ENCODE results near the gene OR1E1. TPM values are rescaled to one million over a fixed set of nuclear protein-coding genes. Genes with fewer than 3 reads are reported as not detected.
"Not testable (repeated sequence)": the region's sequence is repeated elsewhere in the genome, so short reads cannot be mapped to it uniquely, and the experiment has no call there.

The OR1E1 gene, protein sequence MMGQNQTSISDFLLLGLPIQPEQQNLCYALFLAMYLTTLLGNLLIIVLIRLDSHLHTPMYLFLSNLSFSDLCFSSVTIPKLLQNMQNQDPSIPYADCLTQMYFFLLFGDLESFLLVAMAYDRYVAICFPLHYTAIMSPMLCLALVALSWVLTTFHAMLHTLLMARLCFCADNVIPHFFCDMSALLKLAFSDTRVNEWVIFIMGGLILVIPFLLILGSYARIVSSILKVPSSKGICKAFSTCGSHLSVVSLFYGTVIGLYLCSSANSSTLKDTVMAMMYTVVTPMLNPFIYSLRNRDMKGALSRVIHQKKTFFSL
- total RNA-seq, result not detected

- H3K27ac ChIP-seq, result no peak within 1 kb of the TSS
- DNase-seq (ENCODE audit: low spot score in 2 of 2), result no peak
- TF ChIP-seq POLR2AphosphoS5 (IDR thresholded peaks at IDR 0.05) (no peak), POLR2A (IDR thresholded peaks at IDR 0.05) (no peak)
- TF ChIP-seq, protein P1, sequence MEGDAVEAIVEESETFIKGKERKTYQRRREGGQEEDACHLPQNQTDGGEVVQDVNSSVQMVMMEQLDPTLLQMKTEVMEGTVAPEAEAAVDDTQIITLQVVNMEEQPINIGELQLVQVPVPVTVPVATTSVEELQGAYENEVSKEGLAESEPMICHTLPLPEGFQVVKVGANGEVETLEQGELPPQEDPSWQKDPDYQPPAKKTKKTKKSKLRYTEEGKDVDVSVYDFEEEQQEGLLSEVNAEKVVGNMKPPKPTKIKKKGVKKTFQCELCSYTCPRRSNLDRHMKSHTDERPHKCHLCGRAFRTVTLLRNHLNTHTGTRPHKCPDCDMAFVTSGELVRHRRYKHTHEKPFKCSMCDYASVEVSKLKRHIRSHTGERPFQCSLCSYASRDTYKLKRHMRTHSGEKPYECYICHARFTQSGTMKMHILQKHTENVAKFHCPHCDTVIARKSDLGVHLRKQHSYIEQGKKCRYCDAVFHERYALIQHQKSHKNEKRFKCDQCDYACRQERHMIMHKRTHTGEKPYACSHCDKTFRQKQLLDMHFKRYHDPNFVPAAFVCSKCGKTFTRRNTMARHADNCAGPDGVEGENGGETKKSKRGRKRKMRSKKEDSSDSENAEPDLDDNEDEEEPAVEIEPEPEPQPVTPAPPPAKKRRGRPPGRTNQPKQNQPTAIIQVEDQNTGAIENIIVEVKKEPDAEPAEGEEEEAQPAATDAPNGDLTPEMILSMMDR (IDR thresholded peaks at IDR 0.05), result no peak
- H3K9me3 ChIP-seq, result no peaks in the 10 kb centered on the region
- no peaks in the 10 kb centered on the region for H3K27me3 ChIP-seq
- intact Hi-C loops (cut with DNase I; ENCODE audit: low total_unique reads), result no loop called here
- H3K4me1 ChIP-seq, result no peaks in the 10 kb centered on the region
- no peaks in the 10 kb centered on the region for H3K36me3 ChIP-seq
- no peak within 1 kb of the TSS for H3K4me3 ChIP-seq
These were observed at the start of gene OR1E1 for GRCh38 chr17:3398310-3398709. Gene OR1E1 (minus strand): TSS chr17:3398410. CDS start chr17:3398410, 0 bp downstream.

GRCh38 chr17:3447625-3448024 is 49.4 kb upstream of the OR1E1 start:
- TF ChIP-seq POLR2A (IDR thresholded peaks at IDR 0.05) (no peak), POLR2AphosphoS5 (IDR thresholded peaks at IDR 0.05) (no peak)
- TF ChIP-seq, protein P1 (IDR thresholded peaks at IDR 0.05), result no peak
- DNase-seq (ENCODE audit: low spot score in 2 of 2), result no peak
- Histone ChIP-seq H3K36me3 (no peaks in the 10 kb centered on the region), H3K27me3 (no peaks in the 10 kb centered on the region), H3K9me3 (no peaks in the 10 kb centered on the region), H3K27ac (no peak overlapping the region), H3K4me3 (no peak overlapping the region), H3K4me1 (no peaks in the 10 kb centered on the region)
- intact Hi-C loops (cut with DNase I; ENCODE audit: low total_unique reads), result no loop called here

DNA sequence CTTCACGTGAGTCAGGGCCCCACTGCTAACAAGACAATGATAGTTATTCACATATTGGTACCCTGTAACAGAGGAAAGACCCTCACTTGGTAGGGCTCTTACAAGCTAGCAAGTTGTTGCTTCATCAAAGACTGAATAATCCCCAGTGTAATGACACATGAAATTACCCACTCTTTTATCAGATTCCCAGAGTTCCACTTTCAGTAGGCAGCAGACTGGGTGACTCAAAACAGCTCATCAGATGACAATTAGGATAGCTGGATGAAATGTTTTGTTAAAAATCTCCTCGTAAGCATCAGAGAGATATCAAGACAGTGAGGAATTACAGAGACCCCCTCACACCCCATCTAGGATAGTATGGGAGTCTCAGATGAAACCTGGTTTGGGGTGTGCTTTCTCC is 42.2 kb upstream of the OR1E1 start:
- H3K4me1 ChIP-seq, result no peaks in the 10 kb centered on the region
- no peaks in the 10 kb centered on the region for H3K27me3 ChIP-seq
- intact Hi-C loops (cut with DNase I; ENCODE audit: low total_unique reads), result no loop called here
- H3K9me3 ChIP-seq, result no peaks in the 10 kb centered on the region
- TF ChIP-seq, protein P1 (IDR thresholded peaks at IDR 0.05), result no peak
- TF ChIP-seq POLR2AphosphoS5 (IDR thresholded peaks at IDR 0.05), result no peak
- no peak for TF ChIP-seq POLR2A (IDR thresholded peaks at IDR 0.05)
- H3K36me3 ChIP-seq, result no peaks in the 10 kb centered on the region
- DNase-seq (ENCODE audit: low spot score in 2 of 2), result no peak
- H3K4me3 ChIP-seq, result no peak overlapping the region
- H3K27ac ChIP-seq, result no peak overlapping the region

DNA sequence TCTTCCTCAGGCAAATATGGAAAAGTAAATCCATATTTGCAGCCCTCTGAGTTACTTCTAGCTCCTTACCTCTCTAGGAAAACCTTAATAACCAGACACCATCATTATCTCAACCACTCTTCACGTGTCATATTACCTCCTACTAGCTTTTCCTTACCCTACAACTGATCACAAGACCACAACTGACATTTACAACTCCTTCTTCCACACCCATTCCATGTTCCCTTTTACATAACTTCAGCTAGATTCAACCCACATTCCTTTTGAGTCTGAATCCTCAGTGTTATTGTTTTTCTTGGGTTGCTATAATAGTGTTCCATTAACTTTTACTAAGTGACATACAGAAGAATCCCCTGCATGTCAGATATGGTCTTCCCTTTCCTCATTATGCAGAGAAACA is 40.2 kb upstream of the OR1E1 start:
- Histone ChIP-seq H3K4me3 (no peak overlapping the region), H3K4me1 (no peaks in the 10 kb centered on the region), H3K27ac (no peak overlapping the region), H3K9me3 (no peaks in the 10 kb centered on the region), H3K36me3 (no peaks in the 10 kb centered on the region), H3K27me3 (no peaks in the 10 kb centered on the region)
- intact Hi-C loops (cut with DNase I; ENCODE audit: low total_unique reads), result no loop called here
- DNase-seq (ENCODE audit: low spot score in 2 of 2), result no peak
- no peak for TF ChIP-seq POLR2AphosphoS5 (IDR thresholded peaks at IDR 0.05)
- TF ChIP-seq, protein P1 (IDR thresholded peaks at IDR 0.05), result no peak
- no peak for TF ChIP-seq POLR2A (IDR thresholded peaks at IDR 0.05)

GRCh38 chr17:3433741-3434140 is 35.5 kb upstream of the OR1E1 start, which contains the start of gene OR1E2:
Gene OR1E2 (minus strand): TSS chr17:3433841. CDS start chr17:3433841, 0 bp downstream.
- DNase-seq (ENCODE audit: low spot score in 2 of 2), result no peak
- Histone ChIP-seq H3K4me1 (no peaks in the 10 kb centered on the region), H3K9me3 (peaks cover 0 to 14% of the 10 kb centered on the region in 2 donors), H3K36me3 (no peaks in the 10 kb centered on the region), H3K27ac (no peak within 1 kb of the TSS), H3K4me3 (no peak within 1 kb of the TSS), H3K27me3 (no peaks in the 10 kb centered on the region)
- TF ChIP-seq POLR2A (IDR thresholded peaks at IDR 0.05) (no peak), POLR2AphosphoS5 (IDR thresholded peaks at IDR 0.05) (no peak)
- TF ChIP-seq, protein P1 (IDR thresholded peaks at IDR 0.05), result no peak
- intact Hi-C loops (cut with DNase I; ENCODE audit: low total_unique reads), result no loop called here

DNA sequence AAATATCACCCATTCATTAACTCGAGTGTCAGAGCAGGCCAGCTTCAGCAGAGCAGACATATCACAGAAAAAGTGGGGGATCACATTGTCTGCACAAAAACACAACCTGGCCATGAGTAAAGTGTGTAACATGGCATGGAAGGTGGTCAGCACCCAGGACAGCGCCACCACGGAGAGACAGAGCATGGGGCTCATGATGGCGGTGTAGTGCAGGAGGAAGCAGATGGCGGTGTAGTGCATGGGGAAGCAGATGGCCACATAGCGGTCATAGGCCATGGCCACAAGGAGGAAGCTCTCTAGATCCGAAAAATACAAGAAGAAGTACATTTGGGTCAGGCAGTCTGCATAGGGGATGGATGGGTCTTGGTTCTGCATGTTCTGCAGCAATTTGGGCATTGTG is 35.0 kb upstream of the OR1E1 start:
- H3K4me3 ChIP-seq; H3K4me1 ChIP-seq; H3K27ac ChIP-seq; DNase-seq (ENCODE audit: low spot score in 2 of 2); H3K36me3 ChIP-seq; intact Hi-C loops (cut with DNase I; ENCODE audit: low total_unique reads); H3K27me3 ChIP-seq: not testable (repeated sequence)
- H3K9me3 ChIP-seq, result peaks cover 0 to 14% of the 10 kb centered on the region in 2 donors

Measured in breast epithelium (tissue), 4 donors.